HG03135 (cell line): ENCODE data around the gene HELZ.
"Not testable (repeated sequence)": the region's sequence is repeated elsewhere in the genome, so short reads cannot be mapped to it uniquely, and the experiment has no call there.

ENCODE experiments used
- ATAC-seq: cut with Tn5 transposase; IDR thresholded peaks from one replicate; pipeline ENCODE4 v1.9.1; 2021; ENCODE audit warnings: mild to moderate bottlenecking, moderate library complexity; ENCODE audit not compliant: unreplicated experiment

The HELZ gene

GRCh38 chr17:67054011-67054591, 190.9 kb downstream of the HELZ start:
- no peak for ATAC-seq

DNA sequence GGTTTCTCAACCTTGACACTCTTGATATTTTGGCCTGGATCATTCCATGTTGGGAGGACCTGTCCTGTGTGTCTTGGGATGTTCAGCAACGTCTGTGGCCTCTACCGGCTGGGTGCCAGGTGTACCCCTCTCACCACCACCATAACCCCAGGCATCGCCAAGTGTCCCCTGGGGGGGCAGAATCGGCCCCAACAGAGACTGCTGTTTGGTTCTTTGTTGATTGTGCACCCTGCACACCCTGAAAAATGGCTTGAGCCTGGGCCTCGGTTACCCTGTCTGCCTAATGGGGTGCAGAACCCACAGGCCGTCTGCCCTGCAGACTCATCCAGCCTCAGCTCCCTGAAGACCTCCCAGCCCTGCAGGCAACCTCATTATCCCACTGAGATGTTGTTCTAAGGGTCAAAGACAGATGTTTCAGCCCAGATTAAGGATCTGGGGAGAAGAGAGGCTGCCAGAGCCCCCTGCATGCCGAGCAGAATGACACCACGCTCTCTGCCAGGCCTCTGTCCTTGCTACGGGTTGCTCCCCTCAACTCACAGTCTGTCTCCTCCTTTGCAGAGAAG, 191.5 kb downstream of the HELZ start:
- no peak for ATAC-seq

GRCh38 chr17:67052720-67053437, 192.1 kb downstream of the HELZ start:
- no peak for ATAC-seq

DNA sequence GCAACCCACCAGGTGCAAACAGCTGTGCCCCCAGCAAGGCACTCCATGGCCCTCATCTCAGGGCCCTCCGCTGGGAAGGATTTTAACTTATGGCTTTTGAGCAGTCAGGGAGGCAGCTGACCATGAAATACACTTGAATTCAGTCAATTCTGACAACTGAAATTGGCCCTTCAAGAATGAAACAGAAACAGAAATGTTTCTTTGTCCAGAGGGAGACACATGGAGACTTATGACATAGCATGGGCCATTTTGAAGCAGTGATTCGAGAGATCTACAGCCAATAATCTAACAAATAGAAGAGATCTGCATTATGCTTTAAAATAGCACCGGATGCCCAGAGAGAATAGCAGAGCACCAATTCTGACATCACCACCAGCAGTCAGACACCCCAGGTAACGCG, 193.2 kb downstream of the HELZ start:
- ATAC-seq = no peak

DNA sequence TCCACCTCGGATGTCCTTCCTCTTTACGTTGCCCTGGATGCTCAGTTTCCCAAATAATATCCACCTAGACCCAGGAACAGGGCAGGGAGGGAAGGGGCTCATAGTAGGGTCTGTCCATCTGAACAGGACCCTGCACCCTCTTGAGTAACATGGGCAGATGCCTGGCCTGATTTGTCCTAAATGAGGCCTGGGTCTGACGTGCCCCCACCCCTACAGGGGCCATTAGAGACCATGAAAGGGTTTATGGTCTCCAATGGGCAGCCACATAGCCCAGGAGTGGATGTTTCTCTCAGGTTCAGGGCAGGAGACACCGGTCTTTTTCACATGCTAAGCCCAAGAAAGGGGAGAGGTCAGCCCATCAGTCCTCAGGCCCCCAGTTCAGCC, 193.8 kb downstream of the HELZ start:
- no peak for ATAC-seq

- ATAC-seq = no peak
Measured at GRCh38 chr17:67050471-67051154, 194.4 kb downstream of the HELZ start.

GRCh38 chr17:67050066-67050465, 194.9 kb downstream of the HELZ start:
- no peak for ATAC-seq

DNA sequence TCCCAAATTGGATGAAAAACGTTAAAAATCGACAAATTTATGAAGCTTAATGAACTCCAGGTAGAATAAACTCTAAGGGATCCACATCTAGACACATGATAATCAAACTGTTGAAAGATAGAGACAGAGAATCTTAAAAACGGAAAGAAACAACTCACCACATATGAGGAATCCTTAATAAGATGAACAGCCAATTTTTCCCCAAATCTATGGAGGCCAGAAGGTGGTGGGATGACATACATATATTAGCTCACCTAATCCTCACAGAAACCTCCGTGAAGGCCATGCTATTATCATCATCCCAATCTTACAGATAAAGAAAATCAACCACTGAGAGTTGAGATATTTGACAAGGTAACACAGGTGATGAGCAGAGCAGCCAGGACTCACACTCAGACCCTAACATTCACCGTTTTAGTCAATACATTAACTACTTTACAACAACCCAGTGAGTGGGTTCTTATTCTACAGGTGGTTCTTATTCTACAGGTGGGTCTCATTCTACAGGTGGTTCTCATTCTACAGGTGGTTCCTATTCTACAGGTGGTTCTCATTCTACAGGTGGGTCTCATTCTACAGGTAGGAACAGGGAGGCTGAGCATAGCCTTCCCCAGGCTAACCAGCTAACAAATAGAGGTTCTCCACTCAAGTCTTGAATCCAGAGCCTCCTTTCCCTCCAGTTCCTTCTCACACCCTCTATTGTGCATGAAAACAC, 195.8 kb downstream of the HELZ start:
- no peak for ATAC-seq

GRCh38 chr17:67047382-67047781, 197.6 kb downstream of the HELZ start:
- no peak for ATAC-seq

- ATAC-seq = no peak
Measured at GRCh38 chr17:67046398-67046797, 198.6 kb downstream of the HELZ start.

GRCh38 chr17:67044940-67045339, 200.1 kb downstream of the HELZ start:
- no peak for ATAC-seq

DNA sequence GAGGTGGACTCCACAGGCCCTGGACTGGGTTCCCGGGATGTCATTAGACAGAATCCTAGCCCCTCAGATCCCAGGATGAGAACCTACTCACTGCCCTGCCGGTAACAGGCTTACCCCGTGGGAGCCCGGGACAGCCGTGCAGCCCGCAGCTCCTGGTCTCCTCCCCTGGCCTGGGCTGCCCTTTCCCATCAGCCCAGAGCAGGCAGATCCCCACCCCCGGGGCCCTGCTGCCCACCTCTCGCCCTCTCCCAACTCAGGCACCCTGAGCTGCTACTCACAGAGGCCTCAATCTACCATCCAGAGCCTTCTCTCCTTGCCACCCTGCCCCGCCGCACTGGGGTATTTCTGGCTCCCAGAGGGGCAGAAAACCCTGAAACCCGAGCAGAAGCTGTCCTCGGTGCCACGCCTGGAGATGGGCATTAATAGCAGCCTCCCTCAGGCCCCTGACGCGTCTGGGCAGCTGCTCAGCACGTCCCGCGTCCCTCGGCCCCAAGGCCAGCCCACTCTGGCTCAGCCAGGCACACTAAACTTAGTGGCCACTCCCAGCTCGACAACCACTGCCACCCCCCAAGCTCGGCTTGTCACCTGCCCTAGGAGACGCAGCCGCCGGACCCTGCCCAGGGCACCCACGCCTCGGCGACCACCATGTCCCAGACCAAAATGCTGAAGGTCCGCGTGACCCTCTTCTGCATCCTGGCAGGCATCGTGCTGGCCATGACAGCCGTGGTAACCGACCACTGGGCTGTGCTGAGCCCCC, 200.8 kb downstream of the HELZ start, which contains the start of gene CACNG1:
Gene CACNG1 (plus strand): TSS at position 539 of the 757 bp plus-strand sequence. CDS start 107 bp downstream, at position 646.
- ATAC-seq = no peak

- ATAC-seq = no peak
Measured at GRCh38 chr17:67043283-67043682, 201.7 kb downstream of the HELZ start.

DNA sequence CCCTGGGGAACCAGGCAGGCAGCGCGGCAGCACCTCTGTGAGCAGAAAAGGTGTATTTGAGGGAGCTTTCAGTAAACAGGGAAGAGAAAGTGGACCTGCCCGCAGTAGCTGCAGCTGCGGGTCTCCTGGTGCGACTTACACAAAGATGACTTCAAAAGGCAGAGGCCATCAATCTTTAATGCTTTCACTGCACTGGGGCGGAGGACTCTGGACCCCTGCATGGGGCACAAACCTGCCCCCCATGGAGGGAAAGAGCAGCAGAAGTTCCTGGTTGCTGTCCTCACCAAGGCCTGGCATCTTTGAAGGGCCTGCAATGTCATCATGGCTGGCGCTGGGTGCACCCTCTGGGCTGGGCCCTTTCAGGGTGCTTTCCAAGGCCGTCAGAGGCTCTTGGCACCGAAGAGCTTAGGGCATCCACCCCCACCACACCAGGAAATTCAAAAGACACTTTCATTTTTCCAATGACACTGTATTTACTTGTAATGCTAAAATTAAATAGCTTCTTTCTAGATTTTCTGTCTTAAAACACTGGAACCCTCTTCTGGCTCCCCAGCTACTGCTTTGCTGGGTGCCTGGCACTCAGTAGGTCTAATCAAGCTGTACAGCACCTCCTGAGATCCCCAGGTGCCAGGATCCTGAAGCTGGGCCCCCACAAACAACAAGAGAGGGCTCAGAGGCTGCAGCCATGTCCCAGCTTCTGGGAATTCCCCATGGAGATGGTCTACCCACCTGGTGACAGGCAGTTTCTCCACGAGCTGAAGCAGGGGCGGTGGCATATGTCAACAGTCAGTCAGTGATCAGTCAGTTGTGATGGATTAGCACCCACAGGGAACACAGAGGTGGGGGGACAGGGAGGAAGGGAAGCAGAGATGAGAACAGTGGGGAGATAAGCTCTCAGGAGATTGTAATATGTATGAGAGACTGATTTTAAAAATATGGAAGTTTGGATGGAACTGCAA, 202.8 kb downstream of the HELZ start:
- no peak for ATAC-seq

DNA sequence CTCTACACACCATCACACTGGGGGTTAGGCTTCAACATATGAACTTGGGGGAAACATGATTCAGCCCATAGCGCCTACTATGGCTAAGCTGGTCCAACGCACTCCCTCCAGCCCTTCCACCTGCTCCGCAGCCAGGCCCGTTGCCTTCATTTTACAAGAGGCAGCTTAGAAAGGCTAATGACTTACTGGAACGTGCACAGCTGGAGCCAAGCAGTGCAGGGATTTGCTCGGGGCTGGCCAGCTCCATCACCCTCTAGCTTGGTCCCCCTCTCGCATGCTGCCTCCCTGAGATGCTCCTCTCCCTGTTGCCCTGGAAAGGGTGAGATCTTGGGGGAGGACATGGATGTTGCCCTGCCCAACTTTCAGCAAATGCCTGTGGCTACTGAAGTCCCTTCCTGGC, 203.5 kb downstream of the HELZ start:
- ATAC-seq = no peak

DNA sequence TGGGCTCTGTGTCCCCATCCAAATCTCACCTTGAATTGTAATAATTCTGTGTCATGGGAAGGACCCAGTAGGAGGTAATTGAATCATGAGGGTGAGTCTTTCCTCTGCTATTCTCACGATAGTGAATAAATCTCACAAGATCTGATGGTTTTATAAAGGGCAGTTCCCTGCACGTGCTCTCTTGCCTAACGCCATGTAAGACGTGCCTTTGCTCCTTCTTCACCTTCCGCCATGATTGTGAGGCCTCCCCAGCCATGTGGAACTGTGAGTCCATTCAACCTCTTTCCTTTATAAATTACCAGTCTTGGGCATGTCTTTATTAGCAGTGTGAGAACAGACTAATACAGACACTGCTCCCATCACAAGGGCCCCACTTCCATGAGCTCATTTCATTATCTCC, 203.9 kb downstream of the HELZ start:
- not testable (repeated sequence) for ATAC-seq

DNA sequence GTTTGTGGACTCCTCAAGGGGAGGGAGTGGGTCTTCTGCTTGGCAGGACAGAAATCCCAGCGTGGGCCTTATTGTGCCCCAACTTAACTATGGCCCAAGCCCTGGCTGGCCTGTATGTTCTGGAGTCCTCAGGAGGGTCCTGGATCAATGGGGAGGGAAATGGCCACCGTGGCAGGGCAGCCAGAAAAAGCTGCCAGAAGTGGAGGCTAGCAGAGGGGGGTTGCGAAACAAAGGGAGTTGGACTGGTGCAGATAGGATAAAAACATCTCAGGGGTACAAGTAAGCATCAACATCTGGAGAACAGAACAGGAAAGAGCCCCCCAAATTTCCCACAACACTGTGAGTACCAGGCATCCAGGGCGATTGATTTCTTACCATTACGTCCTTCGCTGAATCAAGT, 204.3 kb downstream of the HELZ start:
- ATAC-seq = no peak

- ATAC-seq = no peak
Measured at GRCh38 chr17:67038861-67039365, 206.1 kb downstream of the HELZ start.
